Activated CD4-positive, alpha-beta T cell treated with anti-CD3 and anti-CD28 coated beads, Interleukin-2, amount 10 ng/mL, durations not matched to agents 24 days and 14 days (primary cell): ENCODE measurements around the gene TNFRSF9. TPM values are rescaled to one million over a fixed set of nuclear protein-coding genes. Genes with fewer than 3 reads are reported as not detected.
"Not testable (repeated sequence)": the region's sequence is repeated elsewhere in the genome, so short reads cannot be mapped to it uniquely, and the experiment has no call there.

Source experiments
- DNase-seq: peaks from one replicate; pipeline ENCODE4 v3.0.0; 2022
- H3K27ac Mint-ChIP-seq: one replicate; pipeline ENCODE4 v1.8.0; 2022; ENCODE audit warnings: mild to moderate bottlenecking, mixed read lengths
- H3K27me3 Mint-ChIP-seq: one replicate; pipeline ENCODE4 v1.8.0; 2022; ENCODE audit warnings: mixed read lengths
- H3K36me3 Mint-ChIP-seq: one replicate; pipeline ENCODE4 v1.8.0; 2022; ENCODE audit warnings: low read depth, mild to moderate bottlenecking, mixed read lengths
- H3K4me1 Mint-ChIP-seq: one replicate; pipeline ENCODE4 v1.8.0; 2021; ENCODE audit warnings: mixed read lengths
- H3K4me3 Mint-ChIP-seq: one replicate; pipeline ENCODE4 v1.8.0; 2022; ENCODE audit warnings: mild to moderate bottlenecking, moderate library complexity, mixed read lengths
- H3K9me3 Mint-ChIP-seq: one replicate; pipeline ENCODE4 v1.8.0; 2021; ENCODE audit warnings: mixed read lengths
- intact Hi-C: fragments of 100-400 bp; cut with micrococcal nuclease; formaldehyde crosslinking; loops from one replicate; pipeline ENCODE4 v1.15.1; 2023
- total RNA-seq: library from RNA; stranded (reverse); gene quantifications from 2 replicates; pipeline ENCODE4 v1.2.3, GENCODE V29; 2022

Gene TNFRSF9
- total RNA-seq, 1 donor from 2014 or later, result 30.9 TPM

DNA sequence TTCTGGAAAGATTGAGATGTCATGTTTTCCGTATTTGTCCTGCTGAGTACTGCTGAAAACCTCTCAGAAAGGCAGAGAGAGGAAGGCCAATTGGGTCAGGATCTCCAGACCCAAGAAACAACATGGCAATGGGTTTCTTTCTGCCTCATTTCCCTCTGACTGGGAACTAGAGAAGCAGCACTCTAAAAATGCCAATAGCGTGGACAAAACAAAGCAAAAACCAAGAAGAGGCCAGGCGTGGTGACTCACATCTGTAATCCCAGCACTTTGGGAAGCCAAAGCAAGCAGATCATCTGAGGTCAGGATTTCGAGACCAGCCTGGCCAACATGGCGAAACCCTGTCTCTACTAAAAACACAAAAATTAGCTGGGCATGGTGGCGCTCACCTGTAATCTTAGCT is 18.3 kb downstream of the TNFRSF9 start:
- DNase-seq, result no peak
- H3K9me3 Mint-ChIP-seq, result no peaks in the 10 kb centered on the region
- no peak overlapping the region for H3K27ac Mint-ChIP-seq
- H3K4me1 Mint-ChIP-seq, result peaks cover 18% of the 10 kb centered on the region
- H3K4me3 Mint-ChIP-seq, result no peak overlapping the region
- intact Hi-C loops, result no loop called here
- H3K27me3 Mint-ChIP-seq, result no peaks in the 10 kb centered on the region
- H3K36me3 Mint-ChIP-seq, result peaks cover 33% of the 10 kb centered on the region

DNA sequence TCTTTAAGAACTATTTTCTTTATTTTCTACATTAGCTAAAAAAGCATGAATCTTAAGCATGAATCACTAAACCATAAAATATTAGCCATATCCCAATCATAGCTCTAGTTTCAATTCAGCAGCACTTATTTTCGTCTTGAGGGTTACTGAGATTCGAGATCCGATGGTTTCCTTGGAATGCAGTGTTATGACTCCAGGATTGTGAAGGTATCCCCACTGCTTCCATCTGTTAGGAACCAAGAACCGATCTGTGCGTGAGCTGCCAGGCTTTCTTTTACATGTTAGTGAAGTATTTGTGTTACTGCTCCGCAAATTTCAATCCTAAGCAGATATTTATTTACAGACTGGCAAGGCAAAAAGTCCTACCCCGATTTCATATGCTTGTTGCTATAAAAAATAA is 18.8 kb downstream of the TNFRSF9 start:
- intact Hi-C loops, result loop anchor here (2.0 kb wide), 1 partner anchor 39 kb away; the partner anchor contains the start of gene PARK7
- Mint-ChIP-seq H3K9me3 (no peaks in the 10 kb centered on the region), H3K27me3 (no peaks in the 10 kb centered on the region), H3K4me1 (peaks cover 21% of the 10 kb centered on the region), H3K4me3 (no peak overlapping the region), H3K27ac (peak overlapping the region; percentile 20), H3K36me3 (peaks cover 32% of the 10 kb centered on the region)
- DNase-seq, result no peak

DNA sequence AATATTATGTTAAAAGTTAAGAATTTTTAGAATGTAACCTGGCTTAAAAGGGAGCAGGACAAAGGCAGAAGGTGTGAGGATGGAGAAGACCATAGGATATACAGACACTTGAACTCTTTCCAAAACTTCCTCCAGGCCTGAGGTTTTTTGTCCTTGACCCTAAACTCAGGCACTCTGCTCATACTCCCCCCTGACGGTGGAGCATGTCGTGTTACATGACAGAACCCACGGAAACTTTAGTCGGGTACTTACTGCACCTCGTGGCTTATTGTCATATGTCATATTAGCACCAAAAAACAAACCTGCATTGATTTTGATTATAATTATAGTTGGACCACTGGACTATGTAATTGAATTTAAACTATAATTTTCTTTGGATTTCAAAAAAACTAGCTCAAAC is 20.8 kb downstream of the TNFRSF9 start:
- Mint-ChIP-seq H3K27me3 (no peaks in the 10 kb centered on the region), H3K4me1 (peaks cover 26% of the 10 kb centered on the region), H3K36me3 (peaks cover 30% of the 10 kb centered on the region), H3K4me3 (no peak overlapping the region), H3K9me3 (no peaks in the 10 kb centered on the region), H3K27ac (peak overlapping the region; percentile 29)
- intact Hi-C loops, result loop anchor here (2.0 kb wide), 1 partner anchor 41 kb away; the partner anchor contains the start of gene PARK7
- DNase-seq, result no peak

DNA sequence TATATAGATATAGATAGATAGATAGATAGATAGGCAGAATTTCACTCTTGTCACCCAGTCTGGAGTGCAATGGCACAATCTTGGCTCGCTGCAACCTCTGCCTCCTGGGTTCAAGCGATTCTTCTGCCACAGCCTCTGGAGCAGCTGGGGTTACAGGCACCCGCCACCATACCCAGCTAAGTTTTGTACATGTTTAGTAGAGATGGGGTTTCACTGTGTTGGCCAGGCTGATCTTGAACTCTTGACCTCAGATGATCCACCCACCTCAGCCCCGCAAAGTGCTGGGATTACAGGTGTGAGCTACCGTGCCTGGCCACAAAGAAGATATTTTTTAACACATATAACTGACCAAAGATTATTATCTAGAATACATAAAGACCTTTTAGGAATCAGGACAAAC is 22.7 kb downstream of the TNFRSF9 start:
- intact Hi-C loops, result loop anchor here (2.0 kb wide), 1 partner anchor 13 kb away; no protein-coding TSS in a partner anchor
- not testable (repeated sequence) for H3K27me3 Mint-ChIP-seq, H3K4me3 Mint-ChIP-seq, H3K9me3 Mint-ChIP-seq, DNase-seq, H3K27ac Mint-ChIP-seq
- Mint-ChIP-seq H3K36me3 (peaks cover 29% of the 10 kb centered on the region), H3K4me1 (peaks cover 30% of the 10 kb centered on the region)

DNA sequence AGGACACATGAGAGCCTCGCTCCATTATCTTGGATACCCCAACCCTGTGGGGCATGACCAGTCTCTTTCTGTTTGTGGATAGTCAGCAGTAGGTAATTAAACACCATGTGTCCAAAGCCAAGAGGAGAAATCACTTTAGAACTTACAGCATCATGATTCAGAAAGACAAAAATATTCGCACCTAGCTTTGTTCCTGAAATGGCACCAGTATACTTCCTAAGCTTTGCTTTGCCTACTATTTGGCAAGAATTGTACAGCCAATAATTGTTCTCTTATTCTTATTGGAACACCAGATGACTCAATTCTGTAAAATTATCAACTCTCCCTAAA is 24.2 kb downstream of the TNFRSF9 start:
- intact Hi-C loops, result loop anchor here (2.0 kb wide), 1 partner anchor 14 kb away; no protein-coding TSS in a partner anchor
- Mint-ChIP-seq H3K9me3 (no peaks in the 10 kb centered on the region), H3K27ac (peak overlapping the region; percentile 65), H3K27me3 (no peaks in the 10 kb centered on the region), H3K4me1 (peaks cover 26% of the 10 kb centered on the region), H3K36me3 (peaks cover 22% of the 10 kb centered on the region), H3K4me3 (no peak overlapping the region)
- no peak for DNase-seq

DNA sequence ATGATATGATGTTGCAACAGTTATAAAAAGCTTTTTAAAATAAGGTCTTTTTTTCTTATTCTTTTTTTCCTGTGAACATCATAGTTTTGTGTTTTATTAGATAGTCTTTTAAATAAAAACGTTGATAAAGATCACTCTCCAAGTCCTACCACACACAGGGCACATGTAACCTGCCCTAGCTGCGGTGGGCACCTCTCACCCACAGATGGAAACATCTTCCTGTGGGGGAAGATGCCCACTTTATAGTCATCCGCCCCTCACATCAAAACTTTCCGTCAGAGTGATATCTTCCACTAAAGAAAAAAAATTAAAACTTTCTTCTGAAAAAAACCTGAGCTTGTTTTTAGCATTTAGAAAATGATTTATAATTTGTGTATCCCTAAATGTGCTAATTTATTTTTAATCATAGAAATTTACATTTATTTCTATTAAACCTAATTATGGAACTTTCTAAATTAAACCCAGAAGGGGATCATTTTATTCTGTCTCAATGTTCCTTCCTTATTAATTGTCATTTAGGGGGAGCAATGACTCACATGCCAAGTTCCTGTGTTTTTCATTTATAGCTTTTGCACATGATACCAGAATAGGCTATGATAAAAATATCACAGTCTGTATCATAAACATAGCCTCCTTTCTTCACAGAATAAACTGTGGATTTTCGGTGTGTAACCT is 24.7 kb downstream of the TNFRSF9 start:
- H3K27me3 Mint-ChIP-seq, result no peaks in the 10 kb centered on the region
- no peaks in the 10 kb centered on the region for H3K9me3 Mint-ChIP-seq
- H3K27ac Mint-ChIP-seq, result peak overlapping the region; percentile 84
- H3K4me3 Mint-ChIP-seq, result no peak overlapping the region
- intact Hi-C loops, result loop anchor here (2.0 kb wide), 1 partner anchor 15 kb away; no protein-coding TSS in a partner anchor
- peaks cover 22% of the 10 kb centered on the region for H3K36me3 Mint-ChIP-seq
- DNase-seq, result no peak
- peaks cover 26% of the 10 kb centered on the region for H3K4me1 Mint-ChIP-seq

DNA sequence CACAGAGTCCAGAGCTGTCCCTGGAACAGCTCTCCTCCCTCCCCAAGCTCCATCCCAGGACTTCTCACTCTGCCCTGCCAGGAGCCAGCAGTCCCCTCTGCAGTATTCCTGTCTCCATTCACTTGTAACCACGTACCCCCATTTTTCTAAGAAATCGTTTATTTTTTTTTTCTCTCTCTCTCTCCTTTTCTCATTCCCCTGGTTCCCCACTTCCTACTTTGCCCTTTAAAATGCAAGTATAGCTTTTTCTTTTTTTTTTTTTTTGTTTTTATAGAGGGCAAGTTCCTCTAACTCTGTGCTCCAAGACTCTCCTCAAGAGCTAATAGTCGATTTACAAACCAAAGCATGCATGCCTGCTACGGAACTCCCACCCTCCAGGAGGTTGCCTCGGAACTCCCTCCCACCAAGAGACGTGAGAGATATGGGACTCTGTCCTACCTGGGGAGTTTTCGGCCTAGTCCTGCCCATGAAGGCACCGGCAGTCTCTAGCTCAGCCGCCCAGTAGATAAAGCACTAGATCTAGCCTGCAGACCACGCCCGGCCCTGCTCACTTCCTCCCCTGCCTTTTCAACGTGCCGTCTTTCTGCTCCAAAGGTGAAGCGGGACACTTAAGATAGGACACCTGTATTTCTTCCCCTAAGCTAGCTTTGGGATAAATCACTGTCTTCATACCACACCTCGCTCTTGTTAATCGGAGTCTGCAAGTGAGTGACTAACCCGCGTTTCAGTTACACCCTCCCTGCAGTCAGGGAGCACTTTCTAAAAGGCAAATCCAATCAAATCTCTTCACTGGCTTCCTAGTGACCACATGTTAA is 27.7 kb downstream of the TNFRSF9 start:
- H3K27ac Mint-ChIP-seq, result no peak overlapping the region
- intact Hi-C loops, result no loop called here
- H3K36me3 Mint-ChIP-seq, result peaks cover 8% of the 10 kb centered on the region
- no peaks in the 10 kb centered on the region for H3K9me3 Mint-ChIP-seq
- H3K4me3 Mint-ChIP-seq, result no peak overlapping the region
- peaks cover 15% of the 10 kb centered on the region for H3K4me1 Mint-ChIP-seq
- no peaks in the 10 kb centered on the region for H3K27me3 Mint-ChIP-seq
- DNase-seq, result no peak

DNA sequence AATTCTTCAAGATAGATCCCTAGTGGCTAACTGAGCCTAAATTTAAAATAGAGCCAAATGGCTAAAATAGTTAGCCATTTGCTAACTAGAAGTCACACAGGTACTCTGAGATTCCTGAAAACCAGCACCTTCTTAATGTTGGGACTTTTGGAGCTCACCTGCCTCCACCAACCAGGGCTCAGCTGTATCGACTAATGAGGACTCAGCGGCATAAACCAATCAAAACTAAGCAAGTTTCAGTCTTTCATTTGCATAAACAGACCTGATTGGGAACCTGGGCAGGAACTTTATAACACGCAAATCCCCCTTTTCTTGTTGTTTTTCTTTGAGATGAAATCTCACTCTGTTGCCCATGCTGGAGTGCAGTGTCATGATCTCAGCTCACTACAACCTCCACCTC is 28.5 kb downstream of the TNFRSF9 start:
- Mint-ChIP-seq H3K27me3 (no peaks in the 10 kb centered on the region), H3K4me1 (peaks cover 13% of the 10 kb centered on the region), H3K4me3 (no peak overlapping the region), H3K9me3 (no peaks in the 10 kb centered on the region), H3K36me3 (peaks cover 6% of the 10 kb centered on the region), H3K27ac (no peak overlapping the region)
- intact Hi-C loops, result no loop called here
- DNase-seq, result no peak

DNA sequence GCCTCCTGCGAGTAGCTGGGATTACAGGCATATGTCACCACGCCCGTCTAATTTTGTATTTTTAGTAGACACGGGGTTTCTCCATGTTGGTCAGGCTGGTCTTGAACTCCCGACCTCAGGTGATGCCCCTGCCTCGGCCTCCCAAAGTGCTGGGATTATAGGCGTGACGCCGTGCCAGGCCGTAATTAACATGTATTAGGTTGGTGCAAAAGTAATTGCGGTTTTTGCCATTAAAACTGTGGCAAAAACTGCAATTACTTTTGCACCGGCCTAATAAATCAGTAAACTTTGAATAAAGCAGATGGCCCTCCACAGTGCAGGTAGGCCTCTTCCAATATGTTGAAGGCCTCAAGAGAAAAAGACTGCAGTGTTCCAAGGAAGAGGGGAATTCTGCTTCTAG is 35.4 kb downstream of the TNFRSF9 start:
- Mint-ChIP-seq H3K4me3 (no peak overlapping the region), H3K27me3 (peaks cover 2% of the 10 kb centered on the region), H3K36me3 (no peaks in the 10 kb centered on the region), H3K4me1 (peaks cover 9% of the 10 kb centered on the region), H3K27ac (no peak overlapping the region), H3K9me3 (no peaks in the 10 kb centered on the region)
- intact Hi-C loops, result no loop called here
- no peak for DNase-seq

DNA sequence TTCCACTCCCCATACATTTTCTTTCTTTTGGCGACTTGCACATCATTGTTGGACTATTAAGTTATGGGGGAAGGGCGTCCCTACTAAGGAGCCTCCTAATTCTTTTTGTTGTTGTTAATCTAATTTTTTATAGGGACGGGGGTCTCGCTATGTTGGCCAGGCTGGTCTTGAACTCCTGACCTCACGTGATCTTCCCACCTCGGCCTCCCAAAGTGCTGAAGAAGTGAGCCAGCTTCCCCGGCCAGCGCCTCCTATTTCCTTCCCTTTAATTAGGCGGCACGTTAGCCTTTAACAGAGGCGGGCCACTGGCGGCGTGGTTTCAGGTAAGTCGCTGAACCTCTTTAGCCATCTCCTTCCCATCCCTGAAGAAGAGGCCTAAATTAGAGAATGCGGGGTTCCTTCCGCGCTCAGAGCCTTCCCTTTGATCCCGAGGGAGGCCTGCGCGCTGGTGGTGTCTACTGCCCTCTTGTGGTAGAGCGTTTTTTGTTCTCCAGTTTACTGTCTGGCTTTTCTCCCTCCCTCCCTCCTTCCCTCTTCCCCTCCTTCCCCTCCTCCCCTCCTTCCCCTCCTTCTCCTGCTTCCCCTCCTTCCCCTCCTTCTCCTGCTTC is 38.1 kb downstream of the TNFRSF9 start:
- DNase-seq, result peak; percentile 88
- Mint-ChIP-seq H3K4me3 (peak overlapping the region; percentile 55), H3K27me3 (peaks cover 2% of the 10 kb centered on the region), H3K27ac (no peak overlapping the region), H3K36me3 (no peaks in the 10 kb centered on the region), H3K9me3 (no peaks in the 10 kb centered on the region), H3K4me1 (peaks cover 16% of the 10 kb centered on the region)
- intact Hi-C loops, result loop anchor here (1.0 to 5.0 kb wide), 3 partner anchors 47 to 236 kb away; no protein-coding TSS in a partner anchor

DNA sequence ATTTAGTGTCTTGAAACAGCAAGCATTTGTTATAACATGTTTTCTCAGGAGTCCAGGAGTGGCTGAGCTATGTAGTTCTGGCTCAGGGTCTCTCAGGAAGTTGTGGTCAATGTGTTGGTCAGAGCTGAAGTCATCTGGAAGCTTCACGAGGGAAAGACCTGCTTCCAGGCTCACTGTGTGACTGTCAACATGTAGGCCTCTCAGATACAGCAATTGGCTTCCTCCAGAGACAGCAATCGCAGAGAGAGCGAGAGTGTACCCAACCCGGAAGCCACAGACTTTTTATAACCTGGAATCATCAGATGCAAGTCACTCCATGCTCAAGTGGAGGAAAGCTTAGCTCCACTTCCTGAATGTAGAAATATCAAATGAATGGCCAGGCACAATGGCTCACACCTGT is 40.9 kb downstream of the TNFRSF9 start:
- no peaks in the 10 kb centered on the region for H3K9me3 Mint-ChIP-seq
- no peaks in the 10 kb centered on the region for H3K36me3 Mint-ChIP-seq
- peaks cover 2% of the 10 kb centered on the region for H3K27me3 Mint-ChIP-seq
- intact Hi-C loops, result loop anchor here (5.0 kb wide), 1 partner anchor 92 kb away; no protein-coding TSS in a partner anchor
- no peak overlapping the region for H3K4me3 Mint-ChIP-seq
- H3K27ac Mint-ChIP-seq, result no peak overlapping the region
- H3K4me1 Mint-ChIP-seq, result peaks cover 12% of the 10 kb centered on the region
- no peak for DNase-seq

DNA sequence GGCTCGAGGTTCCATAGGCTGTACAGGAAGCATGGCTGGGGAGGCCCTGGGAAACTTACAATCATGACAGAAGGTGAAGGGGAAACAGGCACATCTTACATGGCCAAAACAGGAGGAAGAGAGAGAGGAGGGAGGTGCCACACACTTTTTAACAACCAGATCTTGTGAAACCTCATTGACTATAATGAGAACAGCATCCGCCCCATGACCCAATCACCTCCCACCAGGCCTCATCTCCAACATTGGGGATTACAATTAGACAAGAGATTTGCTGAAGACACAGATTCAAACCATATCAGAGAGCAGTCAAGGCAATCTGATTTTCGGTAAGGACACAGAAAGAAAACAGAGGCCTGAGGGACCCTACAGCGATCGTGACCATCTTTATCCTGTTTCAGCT is 41.7 kb downstream of the TNFRSF9 start:
- H3K36me3 Mint-ChIP-seq, result no peaks in the 10 kb centered on the region
- H3K27me3 Mint-ChIP-seq, result peaks cover 2% of the 10 kb centered on the region
- H3K9me3 Mint-ChIP-seq, result no peaks in the 10 kb centered on the region
- no peak overlapping the region for H3K27ac Mint-ChIP-seq
- DNase-seq, result no peak
- intact Hi-C loops, result no loop called here
- H3K4me1 Mint-ChIP-seq, result peaks cover 12% of the 10 kb centered on the region
- H3K4me3 Mint-ChIP-seq, result no peak overlapping the region

DNA sequence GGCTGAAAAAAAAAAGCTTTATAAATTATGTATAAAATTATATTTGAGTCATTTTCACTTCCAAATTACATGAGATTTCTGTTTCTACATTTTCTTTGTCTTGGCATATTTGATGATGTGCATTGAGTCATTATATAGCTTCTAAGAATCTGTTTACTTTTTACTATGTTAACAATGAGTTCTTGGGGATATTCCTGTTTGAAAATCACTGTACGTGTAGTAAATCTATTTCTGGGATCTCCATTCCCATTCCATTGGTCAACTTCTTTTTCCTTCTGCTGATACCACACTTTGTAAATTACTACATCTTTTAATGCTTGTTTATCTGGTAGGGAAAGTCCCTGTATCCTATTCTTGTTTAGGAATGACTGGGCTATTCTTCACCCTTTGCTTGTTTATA is 43.6 kb downstream of the TNFRSF9 start:
- Mint-ChIP-seq H3K9me3 (no peaks in the 10 kb centered on the region), H3K4me3 (no peak overlapping the region), H3K4me1 (peaks cover 8% of the 10 kb centered on the region), H3K27ac (no peak overlapping the region), H3K36me3 (no peaks in the 10 kb centered on the region), H3K27me3 (peaks cover 4% of the 10 kb centered on the region)
- no peak for DNase-seq
- intact Hi-C loops, result no loop called here
